ENCODE results near the gene GTF2F1.
"Not testable (repeated sequence)": the region's sequence is repeated elsewhere in the genome, so short reads cannot be mapped to it uniquely, and the experiment has no call there.

The GTF2F1 gene

DNA sequence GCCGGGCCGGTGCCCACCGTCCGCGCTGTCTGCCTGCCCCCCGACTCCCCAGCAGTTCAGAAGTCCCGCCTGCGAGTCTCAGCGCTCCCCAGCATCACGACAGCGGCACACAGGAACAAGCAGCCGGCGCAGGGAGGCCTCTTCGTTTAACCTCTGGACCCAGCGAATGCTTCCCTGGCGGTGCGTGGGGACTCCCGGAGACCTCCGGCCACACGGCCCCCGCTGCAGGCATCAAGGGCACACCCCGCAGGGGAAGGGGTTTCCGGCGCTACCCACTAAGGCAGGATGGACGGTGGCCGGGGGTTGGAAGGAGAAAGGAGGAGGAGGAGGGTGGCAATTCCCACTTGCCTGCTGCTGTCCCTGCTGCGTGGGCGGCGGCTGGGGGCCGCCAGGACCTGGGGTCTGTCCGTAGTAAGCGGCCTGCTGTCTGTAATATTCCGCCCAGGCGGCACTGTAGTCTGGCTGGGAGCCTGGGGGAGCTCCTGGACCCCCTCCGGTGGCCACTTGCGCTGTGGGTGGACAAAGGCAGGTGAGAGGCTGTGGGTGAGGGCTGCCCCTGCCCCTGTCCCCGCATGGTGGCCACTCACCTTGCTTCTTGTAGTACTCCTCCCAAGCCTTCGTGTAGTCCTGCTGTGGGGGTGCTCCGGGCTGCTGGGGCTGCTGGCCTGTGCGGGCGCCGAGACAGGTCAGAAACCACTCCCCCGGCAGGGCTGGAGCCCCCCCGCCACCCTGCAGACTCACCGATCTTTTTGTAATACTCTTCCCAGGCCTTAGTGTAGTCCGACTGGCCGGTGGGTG, 22.0 kb upstream of the GTF2F1 start:
- Histone ChIP-seq H3K36me3 (ENCODE audit: control insufficient read depth, insufficient read depth, low read length) (peaks cover 59% of the 10 kb centered on the region), H3K27me3 (ENCODE audit: control insufficient read depth, insufficient read depth, low read length) (no peaks in the 10 kb centered on the region), H3K9ac (ENCODE audit: low read depth, low read length) (no peak overlapping the region), H3K9me3 (ENCODE audit: control insufficient read depth, insufficient read depth, low read length) (no peaks in the 10 kb centered on the region), H3K4me1 (ENCODE audit: control insufficient read depth, insufficient read depth, low read length) (no peaks in the 10 kb centered on the region), H3K4me3 (ENCODE audit: low read depth, low read length) (no peak overlapping the region)

DNA sequence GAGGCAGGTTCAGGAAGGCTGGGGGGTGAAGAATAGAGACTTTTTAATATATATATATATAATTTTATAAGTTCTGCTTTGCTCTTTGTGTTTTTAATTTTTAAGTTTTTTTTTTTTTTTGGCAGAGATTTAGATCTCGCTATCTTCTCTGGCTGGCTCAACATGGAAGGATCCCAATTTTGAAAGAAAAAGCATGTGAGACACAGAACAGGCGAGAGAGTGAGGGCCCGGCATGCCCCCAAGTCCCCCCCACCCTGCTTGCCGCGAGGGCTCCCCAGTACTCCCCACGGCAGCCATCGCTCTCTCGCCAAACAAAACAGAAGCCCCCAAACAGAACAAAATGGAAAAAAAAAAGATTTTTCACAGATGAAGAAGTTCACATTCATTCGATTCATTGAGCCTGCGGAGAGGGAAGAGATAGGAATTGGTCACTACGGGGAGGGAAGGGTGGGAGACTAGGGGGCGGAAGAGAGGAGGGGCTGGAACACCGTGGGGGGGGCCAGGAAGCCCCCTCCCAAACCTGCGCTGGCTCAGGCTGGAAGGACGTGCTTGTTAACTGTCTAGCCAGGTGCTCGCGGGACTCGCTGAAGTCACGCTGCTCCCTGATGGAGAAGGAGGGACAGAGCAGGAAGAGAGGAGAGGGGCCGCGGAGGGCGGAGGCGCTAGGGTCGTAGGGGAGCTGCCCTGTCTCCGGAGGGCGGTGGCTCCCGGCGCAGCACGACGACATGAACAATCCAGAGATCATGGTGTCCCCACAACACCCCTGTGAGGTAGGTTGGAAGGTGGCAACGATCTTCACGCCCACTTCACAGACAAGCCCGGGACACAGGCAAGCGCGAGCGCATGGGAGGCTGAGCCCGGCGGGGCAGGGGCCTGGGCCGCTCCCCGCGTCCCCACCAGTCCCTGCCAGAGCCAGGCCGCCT, 21.0 kb upstream of the GTF2F1 start:
- Histone ChIP-seq H3K9ac (ENCODE audit: low read depth, low read length) (no peak overlapping the region), H3K27me3 (ENCODE audit: control insufficient read depth, insufficient read depth, low read length) (no peaks in the 10 kb centered on the region), H3K4me1 (ENCODE audit: control insufficient read depth, insufficient read depth, low read length) (no peaks in the 10 kb centered on the region), H3K4me3 (ENCODE audit: low read depth, low read length) (no peak overlapping the region), H3K9me3 (ENCODE audit: control insufficient read depth, insufficient read depth, low read length) (no peaks in the 10 kb centered on the region), H3K36me3 (ENCODE audit: control insufficient read depth, insufficient read depth, low read length) (peaks cover 49% of the 10 kb centered on the region)

DNA sequence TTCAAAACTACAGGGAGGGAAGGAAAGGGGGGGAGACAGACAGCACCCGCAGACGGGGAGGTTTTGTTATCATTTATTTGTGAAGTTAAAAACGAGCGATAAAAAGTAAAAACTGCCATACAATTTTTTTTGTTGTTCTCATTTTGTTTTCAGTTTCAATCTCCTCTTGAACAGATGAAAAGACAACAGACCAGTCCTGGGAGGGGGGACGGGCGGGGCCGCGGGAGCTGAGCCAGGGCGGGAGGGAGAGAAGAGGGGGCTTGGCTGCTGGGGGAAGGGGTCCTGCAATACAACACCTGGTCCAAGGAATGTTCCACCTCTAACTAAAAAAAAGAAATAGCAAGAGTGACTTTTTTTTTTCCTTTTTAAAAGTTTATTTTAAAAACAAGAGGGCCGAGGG, 20.3 kb upstream of the GTF2F1 start:
- Histone ChIP-seq H3K9ac (ENCODE audit: low read depth, low read length) (no peak overlapping the region), H3K4me1 (ENCODE audit: control insufficient read depth, insufficient read depth, low read length) (no peaks in the 10 kb centered on the region), H3K27me3 (ENCODE audit: control insufficient read depth, insufficient read depth, low read length) (no peaks in the 10 kb centered on the region), H3K9me3 (ENCODE audit: control insufficient read depth, insufficient read depth, low read length) (no peaks in the 10 kb centered on the region), H3K4me3 (ENCODE audit: low read depth, low read length) (no peak overlapping the region), H3K36me3 (ENCODE audit: control insufficient read depth, insufficient read depth, low read length) (peaks cover 42% of the 10 kb centered on the region)

DNA sequence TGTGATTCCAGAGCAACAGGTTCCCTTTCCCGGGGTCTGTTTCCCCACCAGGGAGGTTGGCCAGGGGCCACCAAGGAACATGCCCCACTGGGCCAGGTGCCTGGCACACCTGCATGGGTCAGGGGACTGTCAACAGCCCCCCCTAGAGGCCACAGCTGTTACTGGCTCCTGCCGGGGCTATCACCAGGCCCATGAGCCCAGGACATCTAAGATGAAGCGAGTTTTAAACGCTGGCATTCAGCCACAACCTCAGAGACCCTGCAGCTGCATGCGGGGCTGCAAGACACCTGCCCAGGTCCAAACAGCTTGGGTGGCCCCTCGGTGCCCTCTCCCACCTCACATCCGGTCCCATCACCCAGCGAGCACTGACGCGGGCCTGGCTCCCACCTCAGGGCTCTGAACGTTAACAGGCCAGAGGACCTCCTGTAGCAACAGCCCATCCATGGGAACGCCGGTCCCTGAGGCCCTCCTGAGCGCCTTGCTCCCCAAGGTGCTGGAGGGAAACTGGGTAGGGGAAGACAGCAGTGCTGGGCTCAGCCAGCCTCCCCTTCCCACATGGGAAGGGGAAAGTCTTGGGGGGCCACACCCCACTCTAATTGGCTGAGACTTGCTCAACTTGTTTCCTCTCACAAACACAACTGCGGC, 19.6 kb upstream of the GTF2F1 start:
- H3K4me3 ChIP-seq (ENCODE audit: low read depth, low read length): no peak overlapping the region
- H3K4me1 ChIP-seq (ENCODE audit: control insufficient read depth, insufficient read depth, low read length): no peaks in the 10 kb centered on the region
- no peak overlapping the region for H3K9ac ChIP-seq (ENCODE audit: low read depth, low read length)
- peaks cover 35% of the 10 kb centered on the region for H3K36me3 ChIP-seq (ENCODE audit: control insufficient read depth, insufficient read depth, low read length)
- no peaks in the 10 kb centered on the region for H3K27me3 ChIP-seq (ENCODE audit: control insufficient read depth, insufficient read depth, low read length)
- no peaks in the 10 kb centered on the region for H3K9me3 ChIP-seq (ENCODE audit: control insufficient read depth, insufficient read depth, low read length)

DNA sequence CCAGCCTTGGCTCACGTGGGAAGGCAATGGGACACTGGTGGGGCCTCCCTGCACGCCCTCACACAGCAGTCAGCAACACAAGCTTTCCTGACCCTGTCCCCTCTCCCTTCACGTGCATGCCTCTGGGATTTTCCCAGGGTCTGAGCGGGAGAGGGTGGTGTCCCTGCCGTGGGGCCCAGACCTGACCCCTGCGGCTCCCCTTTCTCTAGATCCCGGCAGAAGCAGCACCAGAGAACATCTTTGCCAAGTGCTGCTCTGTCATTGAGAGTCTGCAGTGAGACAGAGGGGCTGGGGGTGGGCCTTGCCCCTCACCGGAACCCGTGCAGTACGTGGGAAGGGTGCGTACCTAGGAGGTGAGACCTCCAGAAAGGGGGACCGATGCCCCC, 19.1 kb upstream of the GTF2F1 start:
- Histone ChIP-seq H3K4me3 (ENCODE audit: low read depth, low read length) (no peak overlapping the region), H3K9ac (ENCODE audit: low read depth, low read length) (no peak overlapping the region)

DNA sequence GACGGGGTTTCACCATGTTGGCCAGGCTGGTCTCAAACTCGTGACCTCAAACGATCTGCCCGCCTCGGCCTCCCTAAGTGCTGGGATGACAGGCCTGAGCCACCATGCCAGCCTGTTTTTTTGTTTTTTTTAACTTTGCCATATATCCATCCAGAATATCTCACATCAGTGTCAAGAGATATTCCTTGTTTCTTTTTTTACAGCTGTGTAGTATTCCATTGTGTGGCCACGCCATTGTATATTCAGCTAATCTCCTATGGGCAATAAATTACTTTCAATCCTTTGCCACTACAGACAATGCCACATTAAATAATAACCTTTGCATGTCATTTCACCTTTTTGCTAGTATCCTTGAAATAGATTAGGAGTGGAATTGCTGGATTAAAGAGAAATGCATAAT, 16.4 kb upstream of the GTF2F1 start:
- Histone ChIP-seq H3K4me1 (ENCODE audit: control insufficient read depth, insufficient read depth, low read length) (no peaks in the 10 kb centered on the region), H3K36me3 (ENCODE audit: control insufficient read depth, insufficient read depth, low read length) (peaks cover 4% of the 10 kb centered on the region), H3K4me3 (ENCODE audit: low read depth, low read length) (no peak overlapping the region), H3K9ac (ENCODE audit: low read depth, low read length) (no peak overlapping the region), H3K27me3 (ENCODE audit: control insufficient read depth, insufficient read depth, low read length) (no peaks in the 10 kb centered on the region), H3K9me3 (ENCODE audit: control insufficient read depth, insufficient read depth, low read length) (no peaks in the 10 kb centered on the region)

More for the DNA sequence above, 19.1 kb upstream of the GTF2F1 start:
- Histone ChIP-seq H3K36me3 (ENCODE audit: control insufficient read depth, insufficient read depth, low read length) (peaks cover 30% of the 10 kb centered on the region), H3K27me3 (ENCODE audit: control insufficient read depth, insufficient read depth, low read length) (no peaks in the 10 kb centered on the region), H3K4me1 (ENCODE audit: control insufficient read depth, insufficient read depth, low read length) (no peaks in the 10 kb centered on the region), H3K9me3 (ENCODE audit: control insufficient read depth, insufficient read depth, low read length) (no peaks in the 10 kb centered on the region)

DNA sequence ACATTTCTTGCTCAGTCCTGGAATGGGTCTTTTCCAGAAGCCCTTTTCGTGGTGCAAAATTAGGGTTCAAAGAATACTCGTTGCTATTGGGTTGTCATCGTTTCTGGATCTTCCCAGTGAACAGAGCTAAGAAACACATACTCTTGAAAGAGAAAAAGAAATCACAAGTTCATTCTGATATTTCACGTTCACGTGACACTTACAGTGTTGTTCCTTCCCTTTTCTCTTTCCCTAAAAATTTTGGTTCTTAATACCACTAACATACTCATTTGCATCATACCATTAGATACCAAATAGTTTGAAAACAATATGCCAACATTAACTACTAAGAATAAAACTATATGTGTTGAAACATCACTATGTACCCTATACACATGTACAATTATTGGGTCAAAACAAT, 13.4 kb upstream of the GTF2F1 start:
- no peaks in the 10 kb centered on the region for H3K4me1 ChIP-seq (ENCODE audit: control insufficient read depth, insufficient read depth, low read length)
- no peaks in the 10 kb centered on the region for H3K36me3 ChIP-seq (ENCODE audit: control insufficient read depth, insufficient read depth, low read length)
- H3K9ac ChIP-seq (ENCODE audit: low read depth, low read length): no peak overlapping the region
- H3K27me3 ChIP-seq (ENCODE audit: control insufficient read depth, insufficient read depth, low read length): no peaks in the 10 kb centered on the region
- no peak overlapping the region for H3K4me3 ChIP-seq (ENCODE audit: low read depth, low read length)
- no peaks in the 10 kb centered on the region for H3K9me3 ChIP-seq (ENCODE audit: control insufficient read depth, insufficient read depth, low read length)

DNA sequence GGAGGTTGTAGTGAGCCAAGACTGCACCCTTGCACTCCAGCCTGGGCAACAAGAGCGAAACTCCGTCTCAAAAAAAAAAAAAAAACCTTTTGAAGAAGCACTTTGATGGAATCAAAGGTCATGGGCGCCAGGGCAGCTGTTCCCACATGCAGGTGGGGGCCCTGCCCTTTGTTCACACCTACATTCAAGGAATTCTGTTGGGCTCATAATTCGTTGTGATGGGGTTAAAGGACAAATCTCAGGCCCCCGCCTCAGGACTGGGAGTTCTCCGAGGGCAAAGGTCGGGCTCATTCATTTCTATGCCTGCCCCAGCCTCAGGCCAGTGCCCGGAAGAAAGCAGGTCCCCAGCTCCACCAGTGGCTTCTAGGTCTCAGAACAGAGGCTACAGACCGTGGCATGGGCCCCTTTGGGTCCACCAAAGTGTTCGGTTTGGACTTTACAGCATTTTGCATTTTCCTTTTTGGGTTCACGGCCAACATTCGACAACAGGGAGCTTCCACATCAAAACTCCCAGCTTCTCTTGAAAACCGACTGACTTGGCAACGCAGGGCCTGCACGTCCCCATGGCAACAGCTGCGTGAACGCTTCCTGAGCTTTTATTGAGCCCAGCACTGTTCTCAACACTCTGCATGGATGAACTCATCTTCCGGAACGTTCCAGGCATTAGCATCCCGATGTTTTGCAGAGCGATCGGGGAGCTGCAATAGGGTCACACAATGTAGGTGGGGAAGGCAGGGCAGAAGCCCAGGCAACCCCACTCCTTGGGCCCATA, 10.1 kb upstream of the GTF2F1 start:
- H3K4me1 ChIP-seq (ENCODE audit: control insufficient read depth, insufficient read depth, low read length): no peaks in the 10 kb centered on the region
- no peak overlapping the region for H3K4me3 ChIP-seq (ENCODE audit: low read depth, low read length)
- H3K9ac ChIP-seq (ENCODE audit: low read depth, low read length): no peak overlapping the region

DNA sequence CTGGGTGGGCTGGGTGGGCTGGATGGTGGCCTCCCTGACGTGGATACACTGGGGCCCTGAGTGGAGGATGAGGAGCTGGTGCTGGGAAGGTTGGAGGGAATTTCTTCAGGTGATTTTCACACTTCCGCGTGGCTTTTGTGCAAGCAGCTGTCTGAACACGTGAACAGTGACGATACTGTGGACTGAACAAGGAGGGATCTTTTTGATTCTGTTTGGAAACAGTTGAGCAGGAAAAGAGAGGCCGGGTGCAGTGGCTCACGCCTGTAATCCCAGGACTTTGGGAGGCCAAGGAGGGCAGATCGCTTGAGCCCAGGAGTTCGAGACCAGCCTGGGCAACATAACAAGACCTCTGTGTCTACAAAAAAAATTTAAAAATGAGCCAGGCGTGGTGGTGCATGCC, 9.1 kb upstream of the GTF2F1 start:
- no peaks in the 10 kb centered on the region for H3K36me3 ChIP-seq (ENCODE audit: control insufficient read depth, insufficient read depth, low read length)
- no peak overlapping the region for H3K4me3 ChIP-seq (ENCODE audit: low read depth, low read length)
- H3K27me3 ChIP-seq (ENCODE audit: control insufficient read depth, insufficient read depth, low read length): no peaks in the 10 kb centered on the region
- no peak overlapping the region for H3K9ac ChIP-seq (ENCODE audit: low read depth, low read length)
- H3K9me3 ChIP-seq (ENCODE audit: control insufficient read depth, insufficient read depth, low read length): no peaks in the 10 kb centered on the region
- H3K4me1 ChIP-seq (ENCODE audit: control insufficient read depth, insufficient read depth, low read length): no peaks in the 10 kb centered on the region

More for the DNA sequence above, 10.1 kb upstream of the GTF2F1 start:
- Histone ChIP-seq H3K36me3 (ENCODE audit: control insufficient read depth, insufficient read depth, low read length) (no peaks in the 10 kb centered on the region), H3K27me3 (ENCODE audit: control insufficient read depth, insufficient read depth, low read length) (no peaks in the 10 kb centered on the region), H3K9me3 (ENCODE audit: control insufficient read depth, insufficient read depth, low read length) (no peaks in the 10 kb centered on the region)

DNA sequence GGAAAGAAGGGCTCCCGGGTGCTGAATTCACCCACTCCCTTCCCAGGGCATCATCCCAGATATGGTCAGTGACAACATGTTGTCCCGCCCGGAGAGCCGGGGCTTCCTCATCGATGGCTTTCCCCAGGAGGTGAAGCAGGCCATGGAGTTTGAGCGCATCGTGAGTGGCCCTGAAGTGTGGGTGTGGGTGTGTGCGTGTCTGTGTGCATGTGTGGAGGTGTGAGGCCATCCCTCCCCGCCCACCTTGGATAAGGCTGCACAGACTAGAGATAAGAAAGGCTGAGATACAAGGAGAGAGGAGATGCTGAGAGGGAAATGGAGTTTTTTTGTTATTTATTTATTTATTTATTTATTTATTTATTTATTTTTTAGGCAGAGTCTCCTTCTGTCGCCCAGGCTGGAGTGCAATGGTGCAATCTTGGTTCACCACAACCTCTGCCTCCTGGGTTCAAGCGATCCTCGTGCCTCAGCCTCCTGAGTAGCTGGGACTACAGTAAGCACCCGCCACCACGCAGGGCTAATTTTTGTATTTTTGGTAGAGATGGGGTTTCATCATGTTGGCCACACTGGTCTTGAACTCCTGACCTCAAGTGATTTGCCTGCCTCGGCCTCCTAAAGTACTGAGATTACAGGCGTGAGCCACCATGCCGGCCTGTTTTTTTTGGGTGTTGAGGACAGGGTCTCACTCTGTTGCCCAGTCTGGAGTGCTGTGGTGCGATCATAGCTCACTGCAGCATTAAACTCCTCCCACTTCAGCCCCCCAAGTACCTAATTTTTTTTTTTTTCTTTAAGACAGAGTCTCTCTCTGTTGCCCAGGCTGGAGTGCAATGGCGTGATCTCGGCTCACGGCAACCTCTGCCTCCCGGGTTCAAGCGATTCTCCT, 7.3 kb upstream of the GTF2F1 start:
- not testable (repeated sequence) for H3K36me3 ChIP-seq (ENCODE audit: control insufficient read depth, insufficient read depth, low read length); H3K27me3 ChIP-seq (ENCODE audit: control insufficient read depth, insufficient read depth, low read length); H3K9me3 ChIP-seq (ENCODE audit: control insufficient read depth, insufficient read depth, low read length); H3K4me1 ChIP-seq (ENCODE audit: control insufficient read depth, insufficient read depth, low read length); H3K9ac ChIP-seq (ENCODE audit: low read depth, low read length); H3K4me3 ChIP-seq (ENCODE audit: low read depth, low read length)

Measured in iPS-15b (cell line).